ENCODE measurements around the gene PVALEF.

DNA sequence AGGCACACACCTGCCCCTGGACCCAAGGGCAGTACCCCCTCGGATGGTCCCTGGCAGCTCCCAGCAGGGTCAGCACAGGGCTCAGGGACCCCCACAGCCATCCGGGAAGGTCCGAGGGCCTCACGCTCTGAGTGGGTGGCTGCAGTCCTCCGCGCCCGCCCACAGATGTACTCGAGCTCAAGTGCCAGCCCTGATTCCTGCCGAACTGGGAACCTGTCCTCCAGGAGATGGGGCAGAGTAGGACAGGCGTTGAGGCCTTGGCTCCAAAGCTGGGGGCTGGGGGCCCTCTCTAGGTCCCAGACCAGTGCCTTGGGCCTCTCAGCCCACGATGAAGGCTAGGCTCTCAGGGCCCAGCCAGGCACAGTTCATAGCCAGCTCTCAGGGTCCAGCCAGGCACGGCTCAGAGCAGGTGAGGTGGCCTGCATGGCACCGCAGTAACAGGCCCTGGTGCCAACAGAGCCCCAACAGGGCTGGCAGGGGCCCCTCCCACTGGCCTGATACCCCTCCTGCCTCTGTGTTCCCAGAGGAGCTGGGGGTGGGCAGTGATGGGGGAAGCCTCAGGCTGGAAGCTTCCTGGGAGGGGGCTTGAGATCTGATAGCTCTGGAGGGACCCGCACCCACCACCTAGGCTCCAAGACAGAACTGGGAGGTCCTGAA, 35.5 kb upstream of the PVALEF start:
- TF ChIP-seq, protein P1, sequence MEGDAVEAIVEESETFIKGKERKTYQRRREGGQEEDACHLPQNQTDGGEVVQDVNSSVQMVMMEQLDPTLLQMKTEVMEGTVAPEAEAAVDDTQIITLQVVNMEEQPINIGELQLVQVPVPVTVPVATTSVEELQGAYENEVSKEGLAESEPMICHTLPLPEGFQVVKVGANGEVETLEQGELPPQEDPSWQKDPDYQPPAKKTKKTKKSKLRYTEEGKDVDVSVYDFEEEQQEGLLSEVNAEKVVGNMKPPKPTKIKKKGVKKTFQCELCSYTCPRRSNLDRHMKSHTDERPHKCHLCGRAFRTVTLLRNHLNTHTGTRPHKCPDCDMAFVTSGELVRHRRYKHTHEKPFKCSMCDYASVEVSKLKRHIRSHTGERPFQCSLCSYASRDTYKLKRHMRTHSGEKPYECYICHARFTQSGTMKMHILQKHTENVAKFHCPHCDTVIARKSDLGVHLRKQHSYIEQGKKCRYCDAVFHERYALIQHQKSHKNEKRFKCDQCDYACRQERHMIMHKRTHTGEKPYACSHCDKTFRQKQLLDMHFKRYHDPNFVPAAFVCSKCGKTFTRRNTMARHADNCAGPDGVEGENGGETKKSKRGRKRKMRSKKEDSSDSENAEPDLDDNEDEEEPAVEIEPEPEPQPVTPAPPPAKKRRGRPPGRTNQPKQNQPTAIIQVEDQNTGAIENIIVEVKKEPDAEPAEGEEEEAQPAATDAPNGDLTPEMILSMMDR (conservative IDR thresholded peaks at IDR 0.05 in 1 of 2, IDR thresholded peaks at IDR 0.05 in 1 of 2; ENCODE audit: low read depth in 1 of 2, low read length in 2 of 2), result no peak
- TF ChIP-seq EZH2 (IDR thresholded peaks at IDR 0.05; ENCODE audit: low read length, missing control alignments), result no peak
